HG02642 (cell line): ENCODE results near the gene MYRF.
A peak's percentile ranks its signal among the peaks of the same experiment; 100 is the strongest.

Experiments used
- ATAC-seq: cut with Tn5 transposase; IDR thresholded peaks from one replicate; pipeline ENCODE4 v1.9.1; 2021; ENCODE audit warnings: mild to moderate bottlenecking; ENCODE audit not compliant: unreplicated experiment, poor library complexity

MYRF gene

DNA sequence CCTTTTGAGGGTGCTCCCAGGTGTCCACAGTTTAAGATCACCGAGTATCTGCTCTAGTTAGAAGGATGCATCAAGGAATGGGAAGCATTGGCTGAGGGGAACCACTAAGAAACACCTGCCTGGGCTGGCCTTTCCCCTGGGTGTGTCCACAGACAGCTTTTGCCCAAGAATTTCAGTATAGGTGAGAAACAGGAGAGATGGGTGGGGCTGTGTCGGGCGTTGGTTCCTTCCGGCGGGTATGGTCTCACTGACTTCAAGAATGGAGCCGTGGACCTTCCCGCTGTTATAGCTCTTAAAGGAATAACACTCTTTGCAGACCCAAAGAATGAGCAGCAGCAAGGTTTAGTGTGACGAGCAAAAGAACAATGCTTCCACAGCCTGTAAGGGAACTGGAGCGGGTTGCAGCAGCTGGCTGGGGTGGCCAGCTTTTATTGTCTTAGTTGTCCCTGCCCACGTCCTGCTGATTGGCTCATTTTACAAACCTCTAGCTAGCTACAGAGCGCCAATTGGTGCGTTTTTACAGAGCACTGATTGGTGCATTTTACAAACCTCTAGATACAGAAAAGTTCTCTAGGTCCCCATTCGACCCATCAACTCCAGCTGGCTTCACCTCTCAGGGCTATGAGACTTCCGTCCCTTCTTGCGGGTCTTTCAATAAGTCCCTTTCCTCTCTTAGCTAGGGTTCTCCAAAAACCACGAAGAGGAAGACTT is 62.0 kb downstream of the MYRF start:
- no peak for ATAC-seq

DNA sequence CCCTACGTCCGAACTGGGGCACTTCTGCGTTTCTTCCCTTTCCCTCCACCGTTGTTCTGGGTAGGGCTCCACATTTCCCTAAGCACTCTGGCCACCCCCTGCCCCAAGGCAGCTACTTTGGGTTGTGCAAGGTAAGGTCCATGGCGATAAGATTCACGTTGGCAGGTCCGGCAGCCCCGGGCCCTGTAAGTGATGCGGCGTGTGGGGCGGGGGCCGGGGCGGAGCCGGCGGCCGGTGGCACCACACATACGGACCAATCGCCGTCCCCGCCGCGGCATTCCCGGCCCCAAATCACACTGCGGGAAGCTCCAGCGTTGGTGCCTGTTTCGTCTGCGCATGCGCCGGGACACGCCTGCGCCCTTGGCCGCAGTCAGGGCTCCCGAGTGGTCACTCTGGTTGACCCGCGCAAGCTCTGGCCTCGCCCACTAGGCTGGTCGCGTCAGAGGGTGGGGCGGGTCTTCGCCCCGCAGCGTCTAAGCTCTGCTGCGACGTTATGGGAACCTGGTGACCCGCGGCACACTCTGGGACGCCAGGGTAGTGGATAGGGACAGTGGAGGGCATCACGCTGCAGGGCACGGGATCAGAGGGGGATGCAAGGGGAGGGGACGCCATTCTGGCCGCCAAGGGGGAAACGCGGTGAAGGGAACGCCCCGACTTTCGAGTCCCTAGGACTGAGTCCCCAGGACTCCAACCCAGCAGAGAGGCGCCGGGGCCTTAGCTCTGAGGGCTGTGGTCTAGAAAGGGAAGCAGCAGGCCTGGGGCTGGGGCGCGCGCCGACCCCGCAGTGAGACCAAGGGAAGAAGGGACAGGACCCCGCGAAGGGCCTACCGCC is 62.7 kb downstream of the MYRF start:
- peak; percentile 57 for ATAC-seq

DNA sequence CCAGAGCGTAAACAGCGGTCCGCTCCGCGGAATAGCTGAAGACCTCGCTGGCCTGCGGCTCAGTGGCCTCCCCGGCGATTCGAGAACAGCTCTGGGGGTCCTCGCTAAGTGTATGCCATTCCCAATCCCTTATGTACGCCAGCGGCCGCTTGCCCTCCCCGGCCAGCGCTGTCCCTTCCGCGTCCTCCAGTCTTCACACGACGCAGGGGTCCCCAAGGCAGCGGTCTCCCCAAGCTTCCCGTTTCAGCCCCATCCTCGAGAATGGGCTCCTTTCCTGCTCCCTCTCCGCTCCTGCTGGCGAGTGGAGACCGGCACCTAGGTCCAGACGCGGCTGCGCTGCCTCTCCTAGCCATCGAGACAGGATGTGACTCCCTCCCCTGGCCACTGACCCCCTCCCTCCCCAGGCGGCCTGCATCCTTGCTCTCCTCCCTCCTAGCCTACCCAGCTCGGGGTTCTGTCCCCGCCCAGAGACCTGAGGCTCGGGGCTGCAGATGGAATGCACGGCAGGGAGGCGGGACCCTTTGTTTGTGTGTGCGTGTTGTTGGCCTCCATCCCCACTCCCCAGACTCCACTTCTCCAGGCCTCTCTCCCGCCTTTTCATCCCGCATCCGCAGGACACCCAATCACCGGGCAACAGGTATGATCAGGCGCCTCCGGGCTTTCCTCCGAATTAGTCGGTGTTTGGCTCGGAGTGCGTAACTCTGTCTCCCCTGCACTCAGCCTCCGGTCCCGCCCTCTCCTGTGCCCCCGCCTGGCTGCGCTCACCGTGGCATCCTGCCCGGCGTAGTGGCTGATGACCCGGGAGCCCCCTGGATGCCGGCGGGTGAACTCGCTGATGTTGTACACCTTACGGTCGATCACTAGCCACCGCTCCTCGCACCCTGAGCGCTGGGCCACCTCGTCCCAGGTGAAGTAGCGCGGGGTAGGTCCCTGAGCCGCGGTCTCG is 63.6 kb downstream of the MYRF start:
- ATAC-seq, result peak; percentile 36

DNA sequence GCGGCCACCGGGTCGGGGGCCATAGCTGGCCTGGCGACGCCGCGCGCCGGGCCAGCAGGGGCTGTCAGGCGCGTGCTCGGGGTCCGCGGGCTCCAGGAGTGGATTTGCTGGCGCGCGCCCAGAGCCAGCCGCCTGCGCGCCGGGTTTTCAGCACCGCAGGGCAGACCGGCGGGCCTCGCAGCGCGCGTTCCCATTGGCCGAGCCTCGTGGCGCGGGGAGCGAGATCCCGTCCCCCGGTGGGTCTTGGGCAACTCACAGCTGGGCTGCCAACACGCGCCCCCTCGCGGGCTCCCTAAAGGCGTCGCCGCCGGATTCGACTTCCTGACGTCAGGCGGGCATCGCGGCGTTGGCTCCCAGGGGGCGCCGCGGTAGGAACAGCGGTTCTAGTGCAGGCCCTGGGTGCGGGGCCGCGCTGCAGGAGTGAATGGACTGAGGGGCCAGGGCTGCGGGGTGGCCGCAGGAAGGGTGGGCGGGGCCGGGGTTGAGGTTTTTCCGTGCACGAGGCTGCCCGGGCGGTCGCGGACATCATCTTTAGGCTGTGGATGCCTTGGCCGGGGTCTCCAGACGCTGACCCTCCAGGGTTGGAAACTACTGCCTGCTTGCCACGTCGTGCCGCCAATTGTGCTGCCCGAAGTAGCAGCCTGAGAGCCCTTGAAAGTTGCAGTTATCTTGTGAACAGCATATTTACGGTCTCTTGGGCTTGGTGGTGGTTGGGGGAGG is 64.5 kb downstream of the MYRF start, which contains the start of gene FADS1:
Gene FADS1 (minus strand): TSS at position 268 of the 720 bp plus-strand sequence. CDS start 74 bp downstream, at position 194.
- ATAC-seq, result peak; percentile 58

DNA sequence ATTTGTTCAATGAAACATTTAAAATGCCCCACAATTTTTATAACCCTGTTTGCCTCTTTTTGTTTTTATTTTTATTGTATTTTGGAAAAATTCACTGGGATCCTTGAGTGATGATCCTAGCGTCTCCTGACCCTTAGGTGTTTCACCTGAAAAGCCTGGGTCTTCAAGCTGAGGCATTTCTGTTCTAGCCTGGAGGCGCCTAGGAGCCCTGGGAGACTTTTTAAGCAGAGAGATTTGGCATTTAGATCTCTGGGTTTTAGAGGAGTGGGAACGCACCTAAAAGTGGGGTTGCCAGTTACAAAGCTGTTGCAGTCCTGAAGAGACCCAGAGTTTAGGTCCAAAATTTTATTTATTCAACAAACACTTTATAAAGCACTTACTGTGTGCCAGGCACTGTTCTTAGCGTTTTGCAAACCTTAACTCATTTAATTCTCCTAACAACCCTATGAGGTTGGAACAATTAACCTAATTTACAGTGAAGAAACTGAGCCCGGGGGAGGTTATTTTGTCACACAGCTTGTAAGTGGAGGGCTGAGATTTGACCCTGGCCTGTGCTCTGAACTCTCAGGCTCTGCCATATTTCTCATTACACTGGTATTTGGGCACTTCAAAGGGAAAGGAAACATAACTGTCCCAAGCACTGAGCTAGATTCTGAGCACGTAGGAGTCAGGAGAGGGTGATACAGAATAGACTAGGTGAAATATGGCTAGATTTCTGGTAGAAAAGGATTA is 65.2 kb downstream of the MYRF start:
- ATAC-seq, result no peak

DNA sequence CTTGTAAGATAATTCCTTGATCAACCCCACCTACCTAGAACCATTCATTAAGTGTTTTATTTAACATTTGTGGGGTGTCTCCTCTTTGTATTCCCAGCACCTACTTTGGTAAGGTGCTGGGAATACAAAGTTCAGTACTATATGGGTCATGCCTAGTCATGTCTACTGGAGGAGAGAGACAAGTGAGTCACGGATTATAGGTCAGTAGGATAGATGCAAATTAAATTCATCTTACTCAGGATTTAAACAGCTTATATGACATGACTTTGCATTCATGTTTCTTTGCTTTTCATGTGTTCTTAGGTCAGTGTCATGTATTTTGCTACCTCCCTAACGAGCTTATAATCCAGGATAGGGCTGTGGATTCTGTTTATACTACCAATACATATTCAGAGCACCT is 67.7 kb downstream of the MYRF start:
- ATAC-seq, result no peak

DNA sequence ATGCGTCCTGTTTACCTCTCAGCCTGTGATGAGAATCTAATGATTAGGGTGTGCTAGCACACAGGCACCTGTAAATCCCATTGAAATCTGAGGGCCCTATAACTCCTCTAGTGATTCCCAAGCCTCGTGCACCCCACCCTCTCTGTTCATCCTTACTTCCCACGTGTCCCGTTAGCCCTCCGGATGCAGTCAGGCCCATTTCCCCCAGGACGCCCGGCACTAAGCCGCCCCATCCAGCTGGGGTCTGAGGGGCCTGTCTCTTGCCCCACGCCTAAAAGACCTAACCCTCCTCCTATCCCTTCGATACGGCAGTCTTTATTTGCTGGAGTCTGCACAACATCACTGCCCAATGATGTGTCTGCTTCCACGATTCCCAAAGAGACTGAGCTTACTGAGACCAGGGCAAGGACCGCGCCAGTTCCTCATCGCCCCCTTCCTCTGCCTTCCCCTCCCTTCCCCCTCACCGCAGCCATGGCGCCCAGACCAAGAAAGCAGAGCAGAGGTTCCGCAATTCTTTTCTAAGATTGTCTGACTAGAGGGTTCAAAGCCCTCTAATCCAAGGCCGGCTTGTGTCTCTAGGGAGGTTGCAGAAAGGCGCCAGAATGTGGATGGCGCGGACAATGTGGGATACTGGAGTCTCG is 74.6 kb downstream of the MYRF start:
- ATAC-seq, result peak; percentile 4

DNA sequence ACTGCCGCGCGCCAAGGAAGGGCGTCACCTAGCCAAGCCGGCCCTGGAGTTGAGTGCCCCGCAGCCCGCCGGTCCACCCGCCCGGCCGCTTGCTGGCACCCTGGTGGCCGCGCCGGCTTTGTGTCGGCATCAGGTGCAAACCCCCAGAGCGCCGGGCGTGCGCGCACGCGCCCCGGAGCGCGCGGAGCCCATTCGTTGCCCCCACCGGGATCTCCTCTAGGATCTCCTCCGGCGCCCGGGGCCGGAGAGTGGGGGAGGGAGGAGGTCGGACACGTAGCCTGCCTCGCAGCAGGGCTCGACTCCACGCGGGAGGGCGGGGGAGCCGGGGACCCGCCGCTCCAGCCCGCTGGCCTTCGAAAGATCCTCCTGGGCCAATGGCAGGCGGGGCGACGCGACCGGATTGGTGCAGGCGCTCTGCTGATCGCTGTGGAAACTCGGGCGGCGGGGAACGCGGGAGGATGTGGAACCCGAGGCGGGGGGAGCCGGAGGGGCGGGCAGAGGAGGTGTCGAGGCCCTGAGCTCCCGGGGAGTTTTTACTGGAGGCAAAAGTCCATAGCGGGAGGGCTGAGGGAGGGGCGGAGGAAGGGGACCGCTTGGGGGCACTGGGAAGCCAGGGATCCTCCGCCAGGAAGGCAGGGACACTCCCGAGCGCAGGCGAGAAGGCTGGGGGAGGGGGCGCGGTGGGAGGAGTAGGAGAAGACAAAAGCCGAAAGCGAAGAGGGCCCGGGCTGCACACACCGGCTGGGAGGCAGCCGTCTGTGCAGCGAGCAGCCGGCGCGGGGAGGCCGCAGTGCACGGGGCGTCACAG is 75.3 kb downstream of the MYRF start, which contains the start of gene FADS2:
Gene FADS2 (plus strand): TSS at position 730 of the 808 bp plus-strand sequence. CDS start 91 bp downstream, outside the sequence.
- ATAC-seq, result peak; percentile 73

DNA sequence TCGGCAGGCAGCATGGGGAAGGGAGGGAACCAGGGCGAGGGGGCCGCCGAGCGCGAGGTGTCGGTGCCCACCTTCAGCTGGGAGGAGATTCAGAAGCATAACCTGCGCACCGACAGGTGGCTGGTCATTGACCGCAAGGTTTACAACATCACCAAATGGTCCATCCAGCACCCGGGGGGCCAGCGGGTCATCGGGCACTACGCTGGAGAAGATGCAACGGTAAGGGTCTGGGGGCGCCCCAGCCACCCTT is 75.9 kb downstream of the MYRF start:
- ATAC-seq, result peak; percentile 5

DNA sequence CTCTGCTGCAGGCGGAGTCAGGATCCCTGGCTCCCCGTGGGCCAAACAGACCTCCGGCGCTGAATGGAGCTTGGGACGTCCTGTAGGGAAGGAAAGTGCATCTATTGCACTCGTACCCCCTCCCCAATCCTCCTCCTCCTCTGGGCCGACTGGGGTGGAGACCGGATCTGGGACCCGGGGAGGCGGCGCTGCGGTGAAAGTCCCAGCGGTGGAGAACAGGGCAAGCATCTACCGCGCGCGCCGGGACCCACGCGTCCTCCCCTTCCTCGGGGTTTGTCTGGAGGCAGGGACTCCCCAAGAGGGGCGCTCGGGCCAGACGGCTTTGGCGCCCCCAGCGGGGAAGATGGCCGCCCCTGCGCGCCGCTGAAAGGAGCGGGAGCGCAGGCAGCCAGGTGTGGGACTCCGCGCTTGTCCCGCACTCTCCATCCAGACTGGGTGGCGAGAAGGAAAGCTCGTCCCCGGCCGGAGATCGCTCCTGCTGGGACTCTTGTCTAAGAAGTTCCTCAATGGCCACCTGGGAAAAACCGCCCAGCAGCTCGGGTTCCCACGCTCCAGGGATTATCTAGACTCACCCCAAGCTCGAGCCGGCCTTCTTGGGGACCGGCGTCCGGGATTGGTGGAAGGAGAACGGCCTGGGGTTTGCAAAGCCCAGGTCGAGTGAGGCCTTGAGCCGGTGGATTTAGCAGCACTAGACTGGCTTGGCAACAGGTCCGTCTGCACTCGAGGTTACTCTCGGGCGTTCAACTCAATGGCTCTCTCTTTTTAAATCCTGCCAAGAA is 76.4 kb downstream of the MYRF start:
- peak; percentile 31 for ATAC-seq

DNA sequence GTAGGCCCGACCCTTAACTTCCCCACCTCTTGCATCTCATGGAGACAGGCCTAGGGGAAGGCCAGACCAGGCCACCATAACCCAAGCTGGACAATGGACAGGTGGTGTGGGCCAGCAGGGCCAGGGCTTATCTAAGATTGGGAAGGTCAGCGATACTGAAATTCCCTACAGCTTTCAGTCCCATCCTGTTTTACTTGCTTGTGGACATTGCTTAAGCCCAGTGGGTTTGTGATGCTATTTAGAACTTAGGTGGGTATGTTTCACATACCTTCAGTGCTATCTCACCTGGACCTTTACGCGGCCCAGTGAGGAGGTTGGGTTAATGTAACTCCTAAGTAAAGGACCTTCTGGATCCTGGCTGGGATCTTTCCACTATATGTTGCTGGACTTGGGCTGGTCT is 77.4 kb downstream of the MYRF start:
- ATAC-seq, result no peak

DNA sequence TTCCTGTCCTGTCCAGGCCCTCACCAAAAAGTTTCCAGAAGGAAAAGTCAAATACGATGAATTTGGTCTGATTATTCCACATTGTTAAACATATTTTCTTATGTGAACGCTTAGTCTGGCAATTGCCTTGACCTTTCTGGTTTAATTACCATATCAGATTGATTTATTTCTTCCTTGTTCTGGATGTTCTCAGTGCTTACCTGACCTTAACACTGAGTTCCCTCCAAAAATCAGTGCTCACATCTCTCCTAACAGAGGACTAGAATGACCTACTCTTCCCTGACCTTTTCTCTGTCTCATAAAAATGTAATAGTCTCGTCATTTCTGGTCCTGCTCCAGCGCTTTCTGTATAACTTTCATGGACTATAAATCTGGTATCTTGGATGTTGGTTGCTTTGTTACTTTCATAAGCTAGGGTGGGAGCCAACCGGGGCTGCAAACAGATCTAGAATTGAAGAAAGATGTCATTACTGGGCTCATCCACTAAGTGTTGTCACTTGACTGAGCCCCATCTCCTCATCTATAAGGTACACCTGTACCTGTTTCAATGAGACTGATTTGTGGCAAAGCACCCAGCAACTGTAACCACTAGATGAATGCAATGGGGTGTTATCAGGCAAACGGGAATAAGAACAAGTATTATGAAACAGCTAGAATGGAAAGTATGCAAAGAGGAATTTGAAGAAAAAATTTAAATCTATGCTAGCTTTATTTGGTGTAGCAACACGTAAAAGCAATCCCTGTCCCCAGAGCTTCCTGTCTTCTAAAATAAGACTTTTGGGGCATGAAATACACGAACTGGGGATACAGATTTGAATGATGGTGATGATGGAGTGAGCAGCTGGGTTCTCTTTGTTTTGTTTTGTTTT is 78.0 kb downstream of the MYRF start:
- ATAC-seq, result no peak

DNA sequence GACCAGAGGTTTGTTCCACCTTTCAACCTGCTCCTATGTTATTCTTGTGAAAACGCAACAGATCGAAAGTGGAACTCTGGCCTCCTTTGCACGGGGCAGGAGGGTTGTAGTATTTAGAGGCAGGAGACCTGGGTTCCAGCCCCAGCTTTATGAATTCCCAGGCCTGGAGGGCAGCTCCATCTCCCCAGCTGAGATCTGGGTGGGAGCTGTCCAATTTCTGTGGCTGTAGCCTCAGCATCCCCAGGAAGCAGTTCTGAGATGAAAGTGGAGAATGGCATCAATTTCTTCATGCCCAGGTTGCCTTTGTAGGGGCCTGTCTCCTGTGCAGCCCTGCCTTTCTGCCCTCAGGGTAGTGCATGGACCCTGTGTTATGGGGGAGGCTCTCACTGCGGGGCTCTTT is 79.8 kb downstream of the MYRF start:
- ATAC-seq, result no peak

DNA sequence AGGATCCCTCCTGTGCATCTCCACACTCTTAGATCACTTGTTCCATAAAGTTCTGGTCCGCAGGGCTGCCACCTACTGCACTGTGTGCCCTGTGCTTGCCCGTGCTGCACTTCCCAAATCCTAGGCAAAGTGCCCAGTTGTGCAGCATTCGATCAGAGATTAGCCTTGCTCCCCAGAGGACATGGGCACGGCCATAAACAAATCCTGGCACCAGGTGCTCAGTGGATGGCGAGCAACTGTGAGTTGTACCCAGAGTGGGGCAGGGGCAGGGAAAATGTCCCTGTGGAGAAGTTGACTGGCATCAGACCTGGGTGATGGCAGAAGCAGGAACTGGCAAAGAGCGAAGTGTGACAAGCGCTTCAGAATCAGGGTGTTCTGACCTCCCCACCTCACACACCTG is 80.3 kb downstream of the MYRF start:
- no peak for ATAC-seq

DNA sequence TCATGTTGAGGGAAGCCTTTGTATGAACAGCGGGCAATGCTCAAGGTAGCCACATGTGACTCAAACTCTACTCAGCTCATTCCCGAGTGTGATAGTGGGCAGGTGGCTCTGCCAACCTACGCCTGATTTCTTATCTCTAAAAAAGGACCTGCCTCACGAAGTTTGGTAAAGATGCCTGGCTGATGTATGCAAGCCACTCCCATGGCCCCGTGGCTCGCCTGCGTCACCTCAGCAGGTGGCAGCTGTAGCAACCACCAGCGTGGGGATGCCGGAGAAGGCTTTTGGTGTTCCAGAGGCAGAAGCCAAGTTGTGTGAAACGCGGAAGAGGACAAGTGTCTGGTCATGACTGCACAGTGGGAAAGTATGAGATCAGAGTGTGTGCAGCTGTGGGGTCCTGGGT is 81.0 kb downstream of the MYRF start:
- ATAC-seq, result no peak

DNA sequence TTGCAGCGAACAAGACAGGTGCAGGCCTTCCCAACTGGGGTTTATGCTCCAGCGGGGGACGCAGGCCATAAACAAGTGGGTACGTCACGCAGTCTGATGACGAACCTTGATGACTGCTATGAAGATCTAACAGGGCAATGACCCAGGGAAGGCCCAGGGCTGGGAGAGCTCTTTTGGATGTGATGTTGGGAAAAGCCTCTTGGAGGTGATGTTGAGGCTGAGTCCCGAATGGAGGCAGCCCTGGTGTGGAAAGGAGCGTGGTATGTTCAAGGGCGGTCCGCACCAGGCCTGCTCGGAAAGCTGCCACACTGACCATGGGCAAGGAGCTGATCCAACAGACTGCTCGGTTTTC is 81.5 kb downstream of the MYRF start:
- no peak for ATAC-seq
